GM23338 (cell line): ENCODE results near the gene SNX32. TPM values are rescaled to one million over a fixed set of nuclear protein-coding genes. Genes with fewer than 3 reads are reported as not detected.
A peak's percentile ranks its signal among the peaks of the same experiment; 100 is the strongest.

Experiments used
- ATAC-seq: fragments of 200-7000 bp; cut with Tn5 transposase; 3 replicates; pipeline ENCODE4 v1.9.1; 2020
- DNase-seq: peaks from one replicate; pipeline ENCODE4 v3.0.0-alpha.2; 2015; ENCODE audit warnings: low spot score
- H2AFZ ChIP-seq: fragments of 200-600 bp; sonication (generic); 2 replicates; pipeline ENCODE4 v1.8.0; 2016; ENCODE audit warnings: antibody characterized with exemption, mild to moderate bottlenecking, moderate library complexity
- H3F3A ChIP-seq: fragments of 200-600 bp; sonication (generic); replicated peaks from 2 replicates; pipeline ENCODE4 v1.8.0; 2017; ENCODE audit warnings: antibody characterized with exemption, mixed run types, low read depth
- H3K27ac ChIP-seq: fragments of 200-600 bp; sonication (generic); 2 replicates; pipeline ENCODE4 v1.6.1; 2016; ENCODE audit warnings: low read depth
- H3K27me3 ChIP-seq: fragments of 200-600 bp; sonication (generic); 2 replicates; pipeline ENCODE4 v1.8.0; 2016; ENCODE audit warnings: mild to moderate bottlenecking, mixed run types, moderate library complexity; ENCODE audit not compliant: insufficient read depth
- H3K36me3 ChIP-seq: fragments of 200-600 bp; sonication (generic); 2 replicates; pipeline ENCODE4 v1.8.0; 2016; ENCODE audit warnings: mild to moderate bottlenecking; ENCODE audit not compliant: insufficient read depth
- H3K4me1 ChIP-seq: fragments of 200-600 bp; sonication (generic); 2 replicates; pipeline ENCODE4 v1.8.0; 2016; ENCODE audit warnings: mild to moderate bottlenecking, moderate library complexity; ENCODE audit not compliant: insufficient read depth
- H3K4me2 ChIP-seq: fragments of 200-600 bp; sonication (generic); 2 replicates; pipeline ENCODE4 v1.7.1; 2017; ENCODE audit warnings: mixed run types
- H3K4me3 ChIP-seq: fragments of 200-600 bp; sonication (generic); 2 replicates; pipeline ENCODE4 v1.6.1; 2016; ENCODE audit warnings: mixed run types
- H3K79me2 ChIP-seq: fragments of 200-600 bp; sonication (generic); replicated peaks from 2 replicates; pipeline ENCODE4 v1.8.0; 2017; ENCODE audit warnings: mild to moderate bottlenecking; ENCODE audit not compliant: insufficient read depth
- H3K9me2 ChIP-seq: fragments of 200-600 bp; sonication (generic); 2 replicates; pipeline ENCODE4 v1.8.0; 2017; ENCODE audit not compliant: insufficient read depth
- H4K20me1 ChIP-seq: fragments of 200-600 bp; sonication (generic); replicated peaks from 2 replicates; pipeline ENCODE4 v1.8.0; 2017; ENCODE audit warnings: mild to moderate bottlenecking; ENCODE audit not compliant: insufficient read depth
- H3K27ac Mint-ChIP-seq: 2 replicates; pipeline ENCODE4 v1.8.0; 2020; ENCODE audit warnings: inconsistent platforms, mild to moderate bottlenecking, moderate library complexity, mixed read lengths
- H3K27me3 Mint-ChIP-seq: 3 replicates; pipeline ENCODE4 v1.8.0; 2022; ENCODE audit warnings: low read depth, mild to moderate bottlenecking, moderate library complexity, mixed read lengths, inconsistent platforms; ENCODE audit not compliant: insufficient read depth, poor library complexity
- H3K36me3 Mint-ChIP-seq: 3 replicates; pipeline ENCODE4 v1.8.0; 2021; ENCODE audit warnings: low read depth, mild to moderate bottlenecking, inconsistent platforms, moderate library complexity, mixed read lengths
- H3K4me1 Mint-ChIP-seq: 3 replicates; pipeline ENCODE4 v1.8.0; 2020; ENCODE audit warnings: mild to moderate bottlenecking, inconsistent platforms, mixed read lengths
- H3K4me3 Mint-ChIP-seq: 3 replicates; pipeline ENCODE4 v1.8.0; 2021; ENCODE audit warnings: moderate library complexity, mild to moderate bottlenecking, inconsistent platforms, mixed read lengths
- H3K9me3 Mint-ChIP-seq: 3 replicates; pipeline ENCODE4 v1.8.0; 2020; ENCODE audit warnings: moderate library complexity, mild to moderate bottlenecking, inconsistent platforms, mixed read lengths
- CREB1 ChIP-seq: fragments of 250-450 bp; sonication (Bioruptor Pico); IDR thresholded peaks from 2 replicates; pipeline ENCODE4 v1.5.0; 2020; ENCODE audit warnings: low read depth, mild to moderate bottlenecking, moderate library complexity
- EZH2 ChIP-seq: fragments of 200-600 bp; sonication (generic); IDR thresholded peaks from one replicate; pipeline ENCODE4 v1.8.0; 2017; ENCODE audit warnings: antibody characterized with exemption, mild to moderate bottlenecking, low read depth; ENCODE audit not compliant: unreplicated experiment
- EZH2phosphoT487 ChIP-seq: fragments of 200-600 bp; sonication (generic); IDR thresholded peaks from one replicate; pipeline ENCODE4 v1.8.1; 2018; ENCODE audit warnings: antibody characterized with exemption; ENCODE audit not compliant: unreplicated experiment
- JUNB ChIP-seq: IDR thresholded peaks from one replicate; pipeline ENCODE4 v1.6.1; 2016; ENCODE audit warnings: antibody characterized with exemption; ENCODE audit not compliant: unreplicated experiment
- NANOG ChIP-seq: IDR thresholded peaks from 2 replicates; pipeline ENCODE4 v1.6.1; 2016; ENCODE audit warnings: antibody characterized with exemption, borderline replicate concordance
- POLR2AphosphoS5 ChIP-seq: IDR thresholded peaks from 2 replicates; pipeline ENCODE4 v1.6.1; 2016; ENCODE audit warnings: antibody characterized with exemption, low read depth
- STAT1 ChIP-seq: IDR thresholded peaks from one replicate; pipeline ENCODE4 v1.6.1; 2016; ENCODE audit warnings: antibody characterized with exemption; ENCODE audit not compliant: unreplicated experiment
- ZNF114 ChIP-seq: fragments of 250-450 bp; sonication (Bioruptor Pico); IDR thresholded peaks from 2 replicates; pipeline ENCODE4 v1.5.0; 2020; ENCODE audit warnings: mild to moderate bottlenecking, moderate library complexity
- ZNF331 ChIP-seq: fragments of 250-450 bp; sonication (Bioruptor Pico); IDR thresholded peaks from 2 replicates; pipeline ENCODE4 v1.5.0; 2020; ENCODE audit warnings: low read depth, mild to moderate bottlenecking, moderate library complexity
- polyA plus RNA-seq: library from polyadenylated mRNA; unstranded; fragments of >200 nt; fragmentation: Nextera tagmentation; extraction: Ambion mirVana; gene quantifications from 2 replicates; pipeline ENCODE4 v1.2.1, GENCODE V29; 2016
- total RNA-seq: library from RNA; depleted of rRNA; stranded (reverse); fragments of >200 nt; shearing (Covaris generic); gene quantifications from 2 replicates; pipeline ENCODE4 v1.2.3, GENCODE V29; 2014
- TF ChIP-seq, protein P1 (sequence below): IDR thresholded peaks from 2 replicates; pipeline ENCODE4 v1.6.1; 2016; ENCODE audit warnings: antibody characterized with exemption
- TF ChIP-seq, protein P2 (sequence below): IDR thresholded peaks from one replicate; pipeline ENCODE4 v1.6.1; 2018; ENCODE audit warnings: antibody characterized with exemption; ENCODE audit not compliant: unreplicated experiment
- TF ChIP-seq, protein P3 (sequence below), 2 experiments: fragments of 200-600 bp in 1 of 2; sonication (generic) in 1 of 2; conservative IDR thresholded peaks; 2 replicates each; pipeline versions ENCODE4 v1.5.1 to v1.6.1; 2016 to 2017; ENCODE audit warnings: antibody characterized with exemption in 2 of 2, low read depth in 2 of 2, mild to moderate bottlenecking in 2 of 2, moderate library complexity in 1 of 2
- TF ChIP-seq, protein P4 (sequence below): fragments of 250-450 bp; sonication (Bioruptor Pico); IDR thresholded peaks from 2 replicates; pipeline ENCODE4 v1.5.0; 2020; ENCODE audit warnings: mild to moderate bottlenecking, moderate library complexity

Gene SNX32
- total and polyA plus RNA-seq, 2 experiments from 2014 or later = 0.49 to 1.2 TPM

DNA sequence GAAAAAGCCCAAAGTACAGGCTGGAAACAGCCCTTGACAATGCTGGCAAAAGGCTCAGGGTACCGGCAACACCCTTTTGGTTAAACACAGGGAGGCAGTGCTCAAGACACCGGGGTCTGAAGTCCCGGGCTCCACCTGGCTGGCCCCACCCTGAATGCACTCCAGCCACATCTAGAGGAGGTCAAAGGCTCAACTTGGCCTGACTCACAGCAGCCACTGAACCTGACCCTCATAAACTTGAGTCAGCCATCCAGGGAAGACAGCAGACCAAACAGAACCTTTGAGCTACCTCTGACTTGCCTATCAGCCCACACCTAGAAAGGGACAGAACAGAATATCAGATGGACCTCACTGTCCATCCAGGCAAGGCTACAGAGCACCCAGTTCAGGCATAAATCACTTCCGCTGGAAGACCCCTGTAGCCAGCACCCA lies 20.4 kb downstream of the SNX32 start:
- Histone ChIP-seq H3K9me2 (no peaks in the 10 kb centered on the region), H3K4me1 (peaks cover 3% of the 10 kb centered on the region; the same call in 1 of the 2 replicates), H2AFZ (no peak overlapping the region), H3K36me3 (peaks cover 28% of the 10 kb centered on the region), H4K20me1 (peaks cover 33% of the 10 kb centered on the region), H3K4me3 (no peak overlapping the region), H3F3A (peaks cover 63% of the 10 kb centered on the region), H3K27me3 (no peaks in the 10 kb centered on the region), H3K79me2 (peaks cover 39% of the 10 kb centered on the region), H3K4me2 (no peak overlapping the region), H3K27ac (peak overlapping the region; percentile 45; the same call in 1 of the 2 replicates)
- Mint-ChIP-seq H3K27me3 (peaks cover 61% of the 10 kb centered on the region), H3K27ac (peak overlapping the region; percentile 40), H3K9me3 (peaks cover 12% of the 10 kb centered on the region), H3K4me3 (peak overlapping the region; percentile 58), H3K36me3 (peaks cover 64% of the 10 kb centered on the region), H3K4me1 (peaks cover 27% of the 10 kb centered on the region)
- ATAC-seq = no peak
- no peak for DNase-seq
- TF ChIP-seq STAT1 = no peak
- no peak for TF ChIP-seq CREB1 (CRISPR knock-in tag)
- TF ChIP-seq, protein P1, sequence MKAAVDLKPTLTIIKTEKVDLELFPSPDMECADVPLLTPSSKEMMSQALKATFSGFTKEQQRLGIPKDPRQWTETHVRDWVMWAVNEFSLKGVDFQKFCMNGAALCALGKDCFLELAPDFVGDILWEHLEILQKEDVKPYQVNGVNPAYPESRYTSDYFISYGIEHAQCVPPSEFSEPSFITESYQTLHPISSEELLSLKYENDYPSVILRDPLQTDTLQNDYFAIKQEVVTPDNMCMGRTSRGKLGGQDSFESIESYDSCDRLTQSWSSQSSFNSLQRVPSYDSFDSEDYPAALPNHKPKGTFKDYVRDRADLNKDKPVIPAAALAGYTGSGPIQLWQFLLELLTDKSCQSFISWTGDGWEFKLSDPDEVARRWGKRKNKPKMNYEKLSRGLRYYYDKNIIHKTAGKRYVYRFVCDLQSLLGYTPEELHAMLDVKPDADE = no peak
- TF ChIP-seq ZNF114 (CRISPR knock-in tag) = no peak
- no peak for TF ChIP-seq JUNB
- TF ChIP-seq EZH2 = no peak
- no peak for TF ChIP-seq EZH2phosphoT487
- TF ChIP-seq, protein P2, sequence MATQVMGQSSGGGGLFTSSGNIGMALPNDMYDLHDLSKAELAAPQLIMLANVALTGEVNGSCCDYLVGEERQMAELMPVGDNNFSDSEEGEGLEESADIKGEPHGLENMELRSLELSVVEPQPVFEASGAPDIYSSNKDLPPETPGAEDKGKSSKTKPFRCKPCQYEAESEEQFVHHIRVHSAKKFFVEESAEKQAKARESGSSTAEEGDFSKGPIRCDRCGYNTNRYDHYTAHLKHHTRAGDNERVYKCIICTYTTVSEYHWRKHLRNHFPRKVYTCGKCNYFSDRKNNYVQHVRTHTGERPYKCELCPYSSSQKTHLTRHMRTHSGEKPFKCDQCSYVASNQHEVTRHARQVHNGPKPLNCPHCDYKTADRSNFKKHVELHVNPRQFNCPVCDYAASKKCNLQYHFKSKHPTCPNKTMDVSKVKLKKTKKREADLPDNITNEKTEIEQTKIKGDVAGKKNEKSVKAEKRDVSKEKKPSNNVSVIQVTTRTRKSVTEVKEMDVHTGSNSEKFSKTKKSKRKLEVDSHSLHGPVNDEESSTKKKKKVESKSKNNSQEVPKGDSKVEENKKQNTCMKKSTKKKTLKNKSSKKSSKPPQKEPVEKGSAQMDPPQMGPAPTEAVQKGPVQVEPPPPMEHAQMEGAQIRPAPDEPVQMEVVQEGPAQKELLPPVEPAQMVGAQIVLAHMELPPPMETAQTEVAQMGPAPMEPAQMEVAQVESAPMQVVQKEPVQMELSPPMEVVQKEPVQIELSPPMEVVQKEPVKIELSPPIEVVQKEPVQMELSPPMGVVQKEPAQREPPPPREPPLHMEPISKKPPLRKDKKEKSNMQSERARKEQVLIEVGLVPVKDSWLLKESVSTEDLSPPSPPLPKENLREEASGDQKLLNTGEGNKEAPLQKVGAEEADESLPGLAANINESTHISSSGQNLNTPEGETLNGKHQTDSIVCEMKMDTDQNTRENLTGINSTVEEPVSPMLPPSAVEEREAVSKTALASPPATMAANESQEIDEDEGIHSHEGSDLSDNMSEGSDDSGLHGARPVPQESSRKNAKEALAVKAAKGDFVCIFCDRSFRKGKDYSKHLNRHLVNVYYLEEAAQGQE = no peak
- TF ChIP-seq, protein P3, sequence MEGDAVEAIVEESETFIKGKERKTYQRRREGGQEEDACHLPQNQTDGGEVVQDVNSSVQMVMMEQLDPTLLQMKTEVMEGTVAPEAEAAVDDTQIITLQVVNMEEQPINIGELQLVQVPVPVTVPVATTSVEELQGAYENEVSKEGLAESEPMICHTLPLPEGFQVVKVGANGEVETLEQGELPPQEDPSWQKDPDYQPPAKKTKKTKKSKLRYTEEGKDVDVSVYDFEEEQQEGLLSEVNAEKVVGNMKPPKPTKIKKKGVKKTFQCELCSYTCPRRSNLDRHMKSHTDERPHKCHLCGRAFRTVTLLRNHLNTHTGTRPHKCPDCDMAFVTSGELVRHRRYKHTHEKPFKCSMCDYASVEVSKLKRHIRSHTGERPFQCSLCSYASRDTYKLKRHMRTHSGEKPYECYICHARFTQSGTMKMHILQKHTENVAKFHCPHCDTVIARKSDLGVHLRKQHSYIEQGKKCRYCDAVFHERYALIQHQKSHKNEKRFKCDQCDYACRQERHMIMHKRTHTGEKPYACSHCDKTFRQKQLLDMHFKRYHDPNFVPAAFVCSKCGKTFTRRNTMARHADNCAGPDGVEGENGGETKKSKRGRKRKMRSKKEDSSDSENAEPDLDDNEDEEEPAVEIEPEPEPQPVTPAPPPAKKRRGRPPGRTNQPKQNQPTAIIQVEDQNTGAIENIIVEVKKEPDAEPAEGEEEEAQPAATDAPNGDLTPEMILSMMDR (conservative IDR thresholded peaks at IDR 0.05; ENCODE audit: low read depth in 2 of 2) = no peak
- TF ChIP-seq, protein P4, sequence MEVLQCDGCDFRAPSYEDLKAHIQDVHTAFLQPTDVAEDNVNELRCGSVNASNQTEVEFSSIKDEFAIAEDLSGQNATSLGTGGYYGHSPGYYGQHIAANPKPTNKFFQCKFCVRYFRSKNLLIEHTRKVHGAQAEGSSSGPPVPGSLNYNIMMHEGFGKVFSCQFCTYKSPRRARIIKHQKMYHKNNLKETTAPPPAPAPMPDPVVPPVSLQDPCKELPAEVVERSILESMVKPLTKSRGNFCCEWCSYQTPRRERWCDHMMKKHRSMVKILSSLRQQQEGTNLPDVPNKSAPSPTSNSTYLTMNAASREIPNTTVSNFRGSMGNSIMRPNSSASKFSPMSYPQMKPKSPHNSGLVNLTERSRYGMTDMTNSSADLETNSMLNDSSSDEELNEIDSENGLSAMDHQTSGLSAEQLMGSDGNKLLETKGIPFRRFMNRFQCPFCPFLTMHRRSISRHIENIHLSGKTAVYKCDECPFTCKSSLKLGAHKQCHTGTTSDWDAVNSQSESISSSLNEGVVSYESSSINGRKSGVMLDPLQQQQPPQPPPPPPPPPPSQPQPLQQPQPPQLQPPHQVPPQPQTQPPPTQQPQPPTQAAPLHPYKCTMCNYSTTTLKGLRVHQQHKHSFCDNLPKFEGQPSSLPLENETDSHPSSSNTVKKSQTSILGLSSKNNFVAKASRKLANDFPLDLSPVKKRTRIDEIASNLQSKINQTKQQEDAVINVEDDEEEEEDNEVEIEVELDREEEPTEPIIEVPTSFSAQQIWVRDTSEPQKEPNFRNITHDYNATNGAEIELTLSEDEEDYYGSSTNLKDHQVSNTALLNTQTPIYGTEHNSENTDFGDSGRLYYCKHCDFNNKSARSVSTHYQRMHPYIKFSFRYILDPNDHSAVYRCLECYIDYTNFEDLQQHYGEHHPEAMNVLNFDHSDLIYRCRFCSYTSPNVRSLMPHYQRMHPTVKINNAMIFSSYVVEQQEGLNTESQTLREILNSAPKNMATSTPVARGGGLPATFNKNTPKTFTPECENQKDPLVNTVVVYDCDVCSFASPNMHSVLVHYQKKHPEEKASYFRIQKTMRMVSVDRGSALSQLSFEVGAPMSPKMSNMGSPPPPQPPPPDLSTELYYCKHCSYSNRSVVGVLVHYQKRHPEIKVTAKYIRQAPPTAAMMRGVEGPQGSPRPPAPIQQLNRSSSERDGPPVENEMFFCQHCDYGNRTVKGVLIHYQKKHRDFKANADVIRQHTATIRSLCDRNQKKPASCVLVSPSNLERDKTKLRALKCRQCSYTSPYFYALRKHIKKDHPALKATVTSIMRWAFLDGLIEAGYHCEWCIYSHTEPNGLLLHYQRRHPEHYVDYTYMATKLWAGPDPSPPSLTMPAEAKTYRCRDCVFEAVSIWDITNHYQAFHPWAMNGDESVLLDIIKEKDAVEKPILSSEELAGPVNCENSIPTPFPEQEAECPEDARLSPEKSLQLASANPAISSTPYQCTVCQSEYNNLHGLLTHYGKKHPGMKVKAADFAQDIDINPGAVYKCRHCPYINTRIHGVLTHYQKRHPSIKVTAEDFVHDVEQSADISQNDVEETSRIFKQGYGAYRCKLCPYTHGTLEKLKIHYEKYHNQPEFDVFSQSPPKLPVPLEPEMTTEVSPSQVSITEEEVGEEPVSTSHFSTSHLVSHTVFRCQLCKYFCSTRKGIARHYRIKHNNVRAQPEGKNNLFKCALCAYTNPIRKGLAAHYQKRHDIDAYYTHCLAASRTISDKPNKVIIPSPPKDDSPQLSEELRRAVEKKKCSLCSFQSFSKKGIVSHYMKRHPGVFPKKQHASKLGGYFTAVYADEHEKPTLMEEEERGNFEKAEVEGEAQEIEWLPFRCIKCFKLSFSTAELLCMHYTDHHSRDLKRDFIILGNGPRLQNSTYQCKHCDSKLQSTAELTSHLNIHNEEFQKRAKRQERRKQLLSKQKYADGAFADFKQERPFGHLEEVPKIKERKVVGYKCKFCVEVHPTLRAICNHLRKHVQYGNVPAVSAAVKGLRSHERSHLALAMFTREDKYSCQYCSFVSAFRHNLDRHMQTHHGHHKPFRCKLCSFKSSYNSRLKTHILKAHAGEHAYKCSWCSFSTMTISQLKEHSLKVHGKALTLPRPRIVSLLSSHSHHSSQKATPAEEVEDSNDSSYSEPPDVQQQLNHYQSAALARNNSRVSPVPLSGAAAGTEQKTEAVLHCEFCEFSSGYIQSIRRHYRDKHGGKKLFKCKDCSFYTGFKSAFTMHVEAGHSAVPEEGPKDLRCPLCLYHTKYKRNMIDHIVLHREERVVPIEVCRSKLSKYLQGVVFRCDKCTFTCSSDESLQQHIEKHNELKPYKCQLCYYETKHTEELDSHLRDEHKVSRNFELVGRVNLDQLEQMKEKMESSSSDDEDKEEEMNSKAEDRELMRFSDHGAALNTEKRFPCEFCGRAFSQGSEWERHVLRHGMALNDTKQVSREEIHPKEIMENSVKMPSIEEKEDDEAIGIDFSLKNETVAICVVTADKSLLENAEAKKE = no peak
- no peak for TF ChIP-seq ZNF331 (CRISPR knock-in tag)
- TF ChIP-seq NANOG = no peak
- no peak for TF ChIP-seq POLR2AphosphoS5
